ENCODE results near the gene ARL2BP.

- no peak for TF ChIP-seq CTCF (conservative IDR thresholded peaks at IDR 0.05 in 1 of 2, IDR thresholded peaks at IDR 0.05 in 1 of 2; ENCODE audit: extremely low read depth in 1 of 2, insufficient read depth in 1 of 2, low read depth in 1 of 2, low read length in 2 of 2)
- TF ChIP-seq EZH2 (IDR thresholded peaks at IDR 0.05; ENCODE audit: borderline replicate concordance, low read length): no peak
These were observed 18.7 kb downstream of the ARL2BP start for GRCh38 chr16:57263541-57264351.

All from mammary epithelial cell (primary cell).